ENCODE results near the gene EIF2S3.
A peak's percentile ranks its signal among the peaks of the same experiment; 100 is the strongest.
"Not testable (repeated sequence)": the region's sequence is repeated elsewhere in the genome, so short reads cannot be mapped to it uniquely, and the experiment has no call there.

Gene EIF2S3

GRCh38 chrX:24054182-24055042 is at the start of gene EIF2S3:
TSS of gene EIF2S3 (plus strand) at chrX:24054956. CDS start at chrX:24054969, 13 bp downstream.
- DNase-seq, result peak; percentile 83

- no peak for DNase-seq
These were observed 49.7 kb upstream of the EIF2S3 start for GRCh38 chrX:24005028-24005427.

- DNase-seq, result no peak
These were observed 48.9 kb upstream of the EIF2S3 start for GRCh38 chrX:24005867-24006266.

- no peak for DNase-seq
These were observed 42.5 kb upstream of the EIF2S3 start for GRCh38 chrX:24012266-24012665.

GRCh38 chrX:24014388-24015018 is 40.3 kb upstream of the EIF2S3 start:
- no peak for DNase-seq

GRCh38 chrX:24017674-24018073 is 37.1 kb upstream of the EIF2S3 start:
- no peak for DNase-seq

- no peak for DNase-seq
These were observed 35.9 kb upstream of the EIF2S3 start for GRCh38 chrX:24018809-24019208.

GRCh38 chrX:24019448-24019847 is 35.3 kb upstream of the EIF2S3 start:
- no peak for DNase-seq

- no peak for DNase-seq
These were observed 34.4 kb upstream of the EIF2S3 start for GRCh38 chrX:24020306-24020876.

GRCh38 chrX:24023544-24023943 is 31.2 kb upstream of the EIF2S3 start:
- no peak for DNase-seq

GRCh38 chrX:24023972-24024669 is 30.6 kb upstream of the EIF2S3 start:
- no peak for DNase-seq

- DNase-seq, result peak; percentile 49
These were observed 29.7 kb upstream of the EIF2S3 start for GRCh38 chrX:24024819-24025740.

GRCh38 chrX:24025741-24026403 is 28.9 kb upstream of the EIF2S3 start:
- no peak for DNase-seq

- DNase-seq, result no peak
These were observed 28.3 kb upstream of the EIF2S3 start for GRCh38 chrX:24026432-24026831.

- no peak for DNase-seq
These were observed 27.7 kb upstream of the EIF2S3 start, which contains the start of gene KLHL15 for GRCh38 chrX:24027086-24027485. TSS of gene KLHL15 (minus strand) at chrX:24027186. CDS start at chrX:24006693, 20,493 bp downstream.

- no peak for DNase-seq
These were observed 26.8 kb upstream of the EIF2S3 start for GRCh38 chrX:24027985-24028384.

- no peak for DNase-seq
These were observed 24.2 kb upstream of the EIF2S3 start for GRCh38 chrX:24030597-24030996.

GRCh38 chrX:24034485-24034884 is 20.3 kb upstream of the EIF2S3 start:
- DNase-seq, result no peak

GRCh38 chrX:24037729-24038128 is 17.0 kb upstream of the EIF2S3 start:
- no peak for DNase-seq

- not testable (repeated sequence) for DNase-seq
These were observed 8.7 kb upstream of the EIF2S3 start for GRCh38 chrX:24046060-24046459.

- DNase-seq, result not testable (repeated sequence)
These were observed 5.1 kb upstream of the EIF2S3 start for GRCh38 chrX:24049643-24050042.
